Erythroblast (primary cell): ENCODE results near the gene ZXDC.

ENCODE experiments used
- GATA1 ChIP-seq: IDR thresholded peaks from 2 replicates; pipeline ENCODE4 v1.6.1; 2011; ENCODE audit warnings: low read depth, mild to moderate bottlenecking, control low read depth, low read length, moderate library complexity
- POLR2A ChIP-seq: IDR thresholded peaks from 2 replicates; pipeline ENCODE4 v1.6.1; 2011; ENCODE audit warnings: mild to moderate bottlenecking, low read length

DNA sequence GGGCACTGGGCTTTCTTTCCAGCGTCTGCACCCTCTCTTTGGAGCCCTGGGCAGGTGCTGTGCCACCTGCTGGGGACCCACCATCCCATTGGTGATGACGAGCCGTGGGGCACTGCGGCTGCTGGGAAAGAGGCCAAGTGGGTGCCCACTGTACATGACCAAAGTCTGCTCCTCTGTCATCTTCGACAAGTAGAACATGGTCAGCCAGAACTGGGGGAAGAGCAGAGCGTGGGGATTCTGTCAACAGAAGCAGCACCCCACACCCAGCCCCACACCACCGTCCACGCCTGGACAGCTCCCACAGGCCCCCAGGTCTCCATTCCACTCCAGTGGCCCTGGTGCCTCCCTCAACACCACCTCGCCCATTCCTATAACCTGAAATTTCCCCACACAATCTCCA, 32.2 kb upstream of the ZXDC start:
- no peak for TF ChIP-seq POLR2A
- no peak for TF ChIP-seq GATA1
